HG03469 (cell line): Measurements from ENCODE around the gene MYL12A.

Experiments used
- ATAC-seq: cut with Tn5 transposase; IDR thresholded peaks from one replicate; pipeline ENCODE4 v1.9.1; 2021; ENCODE audit warnings: mild to moderate bottlenecking, moderate library complexity, moderate number of reproducible peaks; ENCODE audit not compliant: unreplicated experiment

MYL12A gene

GRCh38 chr18:3279201-3280185, 31.9 kb downstream of the MYL12A start:
- peak; percentile 81 for ATAC-seq

GRCh38 chr18:3281456-3282400, 34.1 kb downstream of the MYL12A start:
- ATAC-seq, result peak; percentile 34

- no peak for ATAC-seq
Observed at GRCh38 chr18:3283253-3283863, 35.8 kb downstream of the MYL12A start.

GRCh38 chr18:3283908-3284307, 36.3 kb downstream of the MYL12A start:
- ATAC-seq, result no peak

- no peak for ATAC-seq
Observed at GRCh38 chr18:3284501-3284900, 36.9 kb downstream of the MYL12A start.

- ATAC-seq, result no peak
Observed at GRCh38 chr18:3286159-3286558, 38.6 kb downstream of the MYL12A start.

GRCh38 chr18:3293196-3293951, 45.8 kb downstream of the MYL12A start:
- no peak for ATAC-seq

GRCh38 chr18:3294435-3295080, 47.0 kb downstream of the MYL12A start:
- no peak for ATAC-seq

GRCh38 chr18:3297025-3297984, 49.7 kb downstream of the MYL12A start:
- ATAC-seq, result peak; percentile 100

GRCh38 chr18:3304832-3305231, 57.2 kb downstream of the MYL12A start:
- no peak for ATAC-seq

- ATAC-seq, result peak; percentile 76
Observed at GRCh38 chr18:3305354-3305762, 57.8 kb downstream of the MYL12A start.
